DOHH2 (cell line): ENCODE data around the gene ZSCAN5A.

Experiments used
- H3F3A ChIP-seq: fragments of 200-600 bp; sonication (generic), shearing (Covaris generic); 2 replicates; pipeline ENCODE4 v1.6.0; 2016; ENCODE audit warnings: antibody characterized with exemption, mild to moderate bottlenecking; ENCODE audit not compliant: control insufficient read depth, insufficient read depth
- H3K27ac ChIP-seq: fragments of 200-600 bp; sonication (generic); 2 replicates; pipeline ENCODE4 v1.5.1; 2014; ENCODE audit warnings: low read depth, mild to moderate bottlenecking, low read length, moderate library complexity
- H3K27me3 ChIP-seq: fragments of 200-600 bp; sonication (generic); 2 replicates; pipeline ENCODE4 v1.6.1; 2014; ENCODE audit warnings: mild to moderate bottlenecking, low read length, mixed read lengths; ENCODE audit not compliant: control insufficient read depth
- H3K36me3 ChIP-seq: fragments of 200-600 bp; sonication (generic); 2 replicates; pipeline ENCODE4 v1.6.1; 2014; ENCODE audit warnings: mild to moderate bottlenecking, low read length, moderate library complexity, mixed read lengths; ENCODE audit not compliant: control insufficient read depth
- H3K4me1 ChIP-seq: fragments of 200-600 bp; sonication (generic); 2 replicates; pipeline ENCODE4 v1.6.1; 2014; ENCODE audit warnings: mild to moderate bottlenecking, low read length, mixed read lengths; ENCODE audit not compliant: control insufficient read depth
- H3K4me2 ChIP-seq: fragments of 200-600 bp; sonication (generic); 2 replicates; pipeline ENCODE4 v1.6.0; 2014; ENCODE audit warnings: mild to moderate bottlenecking, low read length, moderate library complexity
- H3K4me3 ChIP-seq: fragments of 200-600 bp; sonication (generic); 2 replicates; pipeline ENCODE4 v1.5.1; 2014; ENCODE audit warnings: mild to moderate bottlenecking, low read length, mixed read lengths
- H3K79me2 ChIP-seq: fragments of 200-600 bp; sonication (generic); 2 replicates; pipeline ENCODE4 v1.6.1; 2014; ENCODE audit warnings: mild to moderate bottlenecking, low read length, mixed read lengths; ENCODE audit not compliant: control insufficient read depth
- H3K9me2 ChIP-seq: fragments of 200-600 bp; sonication (generic); replicated peaks from 2 replicates; pipeline ENCODE4 v1.6.1; 2014; ENCODE audit warnings: mild to moderate bottlenecking, low read length, mixed read lengths; ENCODE audit not compliant: control insufficient read depth
- H3K9me3 ChIP-seq: fragments of 200-600 bp; sonication (generic); 2 replicates; pipeline ENCODE4 v1.6.1; 2014; ENCODE audit warnings: antibody characterized with exemption, low read length, mixed read lengths; ENCODE audit not compliant: control insufficient read depth, insufficient read depth
- H4K20me1 ChIP-seq: fragments of 200-600 bp; sonication (generic); 2 replicates; pipeline ENCODE4 v1.6.0; 2014; ENCODE audit warnings: low read depth, mild to moderate bottlenecking, antibody characterized with exemption, low read length, moderate library complexity; ENCODE audit not compliant: control insufficient read depth, insufficient read depth
- EZH2phosphoT487 ChIP-seq: fragments of 200-600 bp; sonication (generic); IDR thresholded peaks from 2 replicates; pipeline ENCODE4 v1.6.1; 2017; ENCODE audit warnings: borderline replicate concordance, mild to moderate bottlenecking, antibody characterized with exemption, low read length, moderate library complexity, mixed read lengths
- TF ChIP-seq, protein P1 (sequence below): fragments of 200-600 bp; sonication (generic); IDR thresholded peaks from one replicate; pipeline ENCODE4 v1.5.1; 2014; ENCODE audit warnings: antibody characterized with exemption, mild to moderate bottlenecking, low read depth, low read length; ENCODE audit not compliant: poor library complexity, severe bottlenecking

Gene ZSCAN5A

DNA sequence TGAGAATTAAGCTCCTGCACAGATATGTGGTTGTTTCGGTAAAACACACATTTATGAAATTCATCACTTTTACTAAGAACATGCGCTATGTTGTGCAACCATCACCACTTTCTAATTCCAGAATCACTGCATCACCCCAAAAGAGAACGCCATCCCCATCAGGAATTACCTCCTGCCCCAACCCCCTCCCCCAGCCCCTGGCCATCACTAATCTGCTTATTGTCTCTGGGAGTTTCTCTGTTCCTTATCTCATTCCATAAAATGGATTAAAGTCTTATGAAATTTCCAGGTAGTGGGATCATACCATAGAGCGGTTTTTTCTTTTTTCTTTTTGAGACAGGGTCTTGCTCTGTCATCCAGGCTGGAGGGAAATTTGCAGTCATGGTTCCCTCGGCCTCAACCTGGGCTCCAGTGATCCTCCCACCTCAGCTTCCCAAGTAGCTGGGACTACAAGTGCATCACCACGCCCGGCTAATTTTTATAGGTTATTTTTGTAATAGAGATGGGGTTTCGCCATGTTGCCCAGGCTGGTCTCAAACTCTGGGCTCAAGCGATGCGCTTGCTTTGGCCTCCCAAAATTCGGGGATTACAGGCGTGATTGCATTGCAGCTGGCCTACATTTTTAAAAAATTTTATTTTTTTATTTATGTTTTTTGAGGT lies 120.5 kb downstream of the ZSCAN5A start:
- Histone ChIP-seq H3K27ac (no peak overlapping the region), H3F3A (no peaks in the 10 kb centered on the region), H3K4me2 (no peak overlapping the region), H3K79me2 (no peaks in the 10 kb centered on the region), H3K27me3 (peaks cover 3% of the 10 kb centered on the region; the same call in 1 of the 2 replicates), H4K20me1 (no peaks in the 10 kb centered on the region), H3K4me3 (no peak overlapping the region), H3K4me1 (no peaks in the 10 kb centered on the region), H3K36me3 (no peaks in the 10 kb centered on the region), H3K9me2 (no peaks in the 10 kb centered on the region), H3K9me3 (no peaks in the 10 kb centered on the region)
- TF ChIP-seq, protein P1, sequence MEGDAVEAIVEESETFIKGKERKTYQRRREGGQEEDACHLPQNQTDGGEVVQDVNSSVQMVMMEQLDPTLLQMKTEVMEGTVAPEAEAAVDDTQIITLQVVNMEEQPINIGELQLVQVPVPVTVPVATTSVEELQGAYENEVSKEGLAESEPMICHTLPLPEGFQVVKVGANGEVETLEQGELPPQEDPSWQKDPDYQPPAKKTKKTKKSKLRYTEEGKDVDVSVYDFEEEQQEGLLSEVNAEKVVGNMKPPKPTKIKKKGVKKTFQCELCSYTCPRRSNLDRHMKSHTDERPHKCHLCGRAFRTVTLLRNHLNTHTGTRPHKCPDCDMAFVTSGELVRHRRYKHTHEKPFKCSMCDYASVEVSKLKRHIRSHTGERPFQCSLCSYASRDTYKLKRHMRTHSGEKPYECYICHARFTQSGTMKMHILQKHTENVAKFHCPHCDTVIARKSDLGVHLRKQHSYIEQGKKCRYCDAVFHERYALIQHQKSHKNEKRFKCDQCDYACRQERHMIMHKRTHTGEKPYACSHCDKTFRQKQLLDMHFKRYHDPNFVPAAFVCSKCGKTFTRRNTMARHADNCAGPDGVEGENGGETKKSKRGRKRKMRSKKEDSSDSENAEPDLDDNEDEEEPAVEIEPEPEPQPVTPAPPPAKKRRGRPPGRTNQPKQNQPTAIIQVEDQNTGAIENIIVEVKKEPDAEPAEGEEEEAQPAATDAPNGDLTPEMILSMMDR, result no peak
- no peak for TF ChIP-seq EZH2phosphoT487

DNA sequence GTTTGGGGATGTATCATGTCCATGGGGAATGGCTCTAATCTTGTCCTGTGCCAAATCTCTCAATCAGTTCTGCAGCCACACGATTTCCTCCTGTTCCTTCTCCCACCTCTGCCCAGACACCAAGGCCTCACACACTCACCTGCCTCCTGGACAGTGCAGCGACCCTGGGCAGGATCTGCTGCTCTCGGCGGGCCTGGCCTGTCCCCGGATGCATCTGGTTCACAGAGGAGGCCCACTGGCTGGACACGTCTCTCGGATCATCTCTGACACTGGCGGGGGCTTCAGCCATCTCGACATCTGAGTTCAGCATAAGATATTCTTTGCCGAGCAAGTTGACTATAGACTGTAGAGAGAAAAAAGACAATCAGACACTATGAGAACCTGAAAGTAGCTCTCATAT lies 122.9 kb downstream of the ZSCAN5A start:
- Histone ChIP-seq H3K9me3 (no peaks in the 10 kb centered on the region), H4K20me1 (no peaks in the 10 kb centered on the region), H3K79me2 (no peaks in the 10 kb centered on the region), H3F3A (no peaks in the 10 kb centered on the region), H3K36me3 (no peaks in the 10 kb centered on the region), H3K4me1 (no peaks in the 10 kb centered on the region), H3K27me3 (peaks cover 3% of the 10 kb centered on the region; the same call in 1 of the 2 replicates), H3K9me2 (no peaks in the 10 kb centered on the region), H3K4me2 (no peak overlapping the region), H3K27ac (no peak overlapping the region), H3K4me3 (no peak overlapping the region)
- TF ChIP-seq EZH2phosphoT487, result no peak
- TF ChIP-seq, protein P1, result no peak

DNA sequence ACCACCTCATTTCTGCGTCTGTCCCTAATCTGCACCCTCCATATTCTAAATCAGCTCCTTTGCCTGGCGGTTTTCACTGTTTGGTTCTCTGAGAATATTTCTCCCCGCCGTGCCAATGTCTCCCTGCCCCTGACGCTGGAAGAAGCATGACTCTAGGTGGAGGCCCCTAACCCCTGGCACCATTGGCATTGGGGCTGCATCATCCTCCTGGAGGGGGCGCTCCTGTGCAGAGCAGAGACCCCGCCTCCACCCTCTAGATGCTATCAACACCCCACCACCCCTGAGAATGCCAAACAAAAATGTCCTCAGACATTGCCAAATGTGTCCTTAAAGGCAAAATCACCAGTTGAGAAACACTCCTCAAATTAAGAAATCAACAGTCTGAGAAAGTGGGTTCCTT lies 123.5 kb downstream of the ZSCAN5A start:
- no peaks in the 10 kb centered on the region for H3F3A ChIP-seq
- H3K9me2 ChIP-seq, result no peaks in the 10 kb centered on the region
- TF ChIP-seq, protein P1, result peak; percentile 34
- no peak for TF ChIP-seq EZH2phosphoT487
- H3K79me2 ChIP-seq, result no peaks in the 10 kb centered on the region
- H3K9me3 ChIP-seq, result no peaks in the 10 kb centered on the region
- H3K27ac ChIP-seq, result no peak overlapping the region
- no peak overlapping the region for H3K4me3 ChIP-seq
- H4K20me1 ChIP-seq, result no peaks in the 10 kb centered on the region
- H3K4me1 ChIP-seq, result no peaks in the 10 kb centered on the region
- no peak overlapping the region for H3K4me2 ChIP-seq
- H3K27me3 ChIP-seq, result peaks cover 3% of the 10 kb centered on the region; the same call in 1 of the 2 replicates
- no peaks in the 10 kb centered on the region for H3K36me3 ChIP-seq
